HEK293T (cell line): ENCODE results near the gene CFAP299.

Source experiments
- ARNT ChIP-seq: fragments of 450-650 bp; IDR thresholded peaks from 2 replicates; pipeline ENCODE4 v1.6.1; 2017; ENCODE audit warnings: mild to moderate bottlenecking
- BHLHE40 ChIP-seq: fragments of 450-650 bp; IDR thresholded peaks from 2 replicates; pipeline ENCODE4 v1.6.1; 2016; ENCODE audit warnings: mild to moderate bottlenecking, moderate library complexity, borderline replicate concordance
- ELF4 ChIP-seq: fragments of 450-650 bp; IDR thresholded peaks from 2 replicates; pipeline ENCODE4 v1.6.1; 2017; ENCODE audit warnings: antibody characterized with exemption
- FOXA1 ChIP-seq: fragments of 450-650 bp; IDR thresholded peaks from 2 replicates; pipeline ENCODE4 v1.6.1; 2016; ENCODE audit warnings: mild to moderate bottlenecking
- FOXK2 ChIP-seq: fragments of 450-650 bp; IDR thresholded peaks from 2 replicates; pipeline ENCODE4 v1.6.1; 2016; ENCODE audit warnings: mild to moderate bottlenecking
- FOXM1 ChIP-seq: fragments of 450-650 bp; IDR thresholded peaks from 2 replicates; pipeline ENCODE4 v1.6.1; 2017; ENCODE audit warnings: mild to moderate bottlenecking, borderline replicate concordance
- HDGF ChIP-seq: fragments of 450-650 bp; IDR thresholded peaks from 2 replicates; pipeline ENCODE4 v1.6.1; 2017; ENCODE audit warnings: antibody characterized with exemption, borderline replicate concordance
- LEF1 ChIP-seq: fragments of 450-650 bp; IDR thresholded peaks from 2 replicates; pipeline ENCODE4 v1.6.1; 2017; ENCODE audit warnings: mild to moderate bottlenecking, borderline replicate concordance
- SP1 ChIP-seq: fragments of 450-650 bp; IDR thresholded peaks from 2 replicates; pipeline ENCODE4 v1.6.1; 2017
- SUZ12 ChIP-seq: fragments of 450-650 bp; IDR thresholded peaks from 2 replicates; pipeline ENCODE4 v1.6.1; 2016; ENCODE audit warnings: mild to moderate bottlenecking
- TARDBP ChIP-seq: fragments of 450-650 bp; IDR thresholded peaks from 2 replicates; pipeline ENCODE4 v1.6.1; 2016
- ZNF384 ChIP-seq: fragments of 450-650 bp; IDR thresholded peaks from 2 replicates; pipeline ENCODE4 v1.6.1; 2016
- TF ChIP-seq, protein P1 (sequence below): fragments of 450-650 bp; IDR thresholded peaks from 2 replicates; pipeline ENCODE4 v1.6.1; 2016

DNA sequence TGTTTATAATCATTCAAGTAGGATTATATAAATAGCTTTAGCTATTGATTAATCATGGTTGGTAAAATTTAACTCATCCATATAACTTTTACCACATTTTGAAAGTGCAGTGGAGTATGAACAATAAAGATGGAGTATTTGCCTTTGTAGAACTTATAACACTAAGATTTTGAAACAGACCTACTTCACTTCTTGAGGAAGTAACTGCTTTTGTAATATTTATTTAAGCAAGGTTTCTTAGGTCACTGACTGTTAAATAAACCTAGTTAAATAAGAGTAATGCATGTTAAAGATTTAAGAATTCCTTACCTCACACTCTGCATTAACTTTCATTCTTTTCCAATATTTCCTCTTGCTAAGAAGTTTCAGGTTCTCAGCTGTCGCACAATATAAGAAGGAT is 242.5 kb downstream of the CFAP299 start:
- TF ChIP-seq SP1 (no peak), FOXM1 (no peak), TARDBP (no peak), ZNF384 (no peak), ELF4 (no peak), HDGF (no peak), ARNT (no peak), SUZ12 (no peak), FOXA1 (no peak), FOXK2 (no peak), LEF1 (no peak), BHLHE40 (no peak)
- TF ChIP-seq, protein P1, sequence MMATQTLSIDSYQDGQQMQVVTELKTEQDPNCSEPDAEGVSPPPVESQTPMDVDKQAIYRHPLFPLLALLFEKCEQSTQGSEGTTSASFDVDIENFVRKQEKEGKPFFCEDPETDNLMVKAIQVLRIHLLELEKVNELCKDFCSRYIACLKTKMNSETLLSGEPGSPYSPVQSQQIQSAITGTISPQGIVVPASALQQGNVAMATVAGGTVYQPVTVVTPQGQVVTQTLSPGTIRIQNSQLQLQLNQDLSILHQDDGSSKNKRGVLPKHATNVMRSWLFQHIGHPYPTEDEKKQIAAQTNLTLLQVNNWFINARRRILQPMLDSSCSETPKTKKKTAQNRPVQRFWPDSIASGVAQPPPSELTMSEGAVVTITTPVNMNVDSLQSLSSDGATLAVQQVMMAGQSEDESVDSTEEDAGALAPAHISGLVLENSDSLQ: no peak
